Muscle of leg (tissue), 11 donors: ENCODE results near the gene ABLIM2. TPM values are rescaled to one million over a fixed set of nuclear protein-coding genes. Genes with fewer than 3 reads are reported as not detected.
A peak's percentile ranks its signal among the peaks of the same experiment; 100 is the strongest.

Experiments used
- DNase-seq: peaks from one replicate; pipeline ENCODE4 v3.0.0; 2013
- H3K27ac ChIP-seq: one replicate; pipeline ENCODE4 v1.5.1; 2013; ENCODE audit warnings: mild to moderate bottlenecking, low read length, control low read depth
- H3K27me3 ChIP-seq: one replicate; pipeline ENCODE4 v1.6.1; 2013; ENCODE audit warnings: low read length; ENCODE audit not compliant: control insufficient read depth, insufficient read depth
- H3K36me3 ChIP-seq: one replicate; pipeline ENCODE4 v1.6.1; 2013; ENCODE audit warnings: low read length; ENCODE audit not compliant: control insufficient read depth, insufficient read depth
- H3K4me1 ChIP-seq: one replicate; pipeline ENCODE4 v1.6.1; 2013; ENCODE audit warnings: low read length; ENCODE audit not compliant: control insufficient read depth, insufficient read depth
- H3K4me3 ChIP-seq: one replicate; pipeline ENCODE4 v1.5.1; 2013; ENCODE audit warnings: low read length, control low read depth
- H3K9me3 ChIP-seq: replicated peaks from 2 replicates; pipeline ENCODE4 v1.6.1; 2013; ENCODE audit warnings: low read depth, low read length; ENCODE audit not compliant: control insufficient read depth
- WGBS: methylation state at CpG from one replicate; pipeline ENCODE4 v1.1.5; 2013; ENCODE audit warnings: missing lambda C conversion rate; ENCODE audit not compliant: insufficient coverage; 5-methylcytosine and 5-hydroxymethylcytosine counted together
- polyA plus RNA-seq, 8 donors: library from polyadenylated mRNA; unstranded; fragments of 120-200 nt; gene quantifications; one replicate each; pipeline versions ENCODE4 v1.2.1 to v1.2.3, GENCODE V29; 2013; ENCODE audit warnings: inconsistent platforms in 1 of 8, low replicate concordance in 1 of 8; ENCODE audit not compliant: insufficient read length in 8 of 8, insufficient read depth in 1 of 8
- total RNA-seq: library from RNA; stranded (reverse); fragments of 120-200 nt; gene quantifications from one replicate; pipeline ENCODE4 v1.2.4, GENCODE V29; 2013

ABLIM2 gene
- total and polyA plus RNA-seq, 9 donors = 3.1 to 10.5 (median 5.7) TPM

GRCh38 chr4:8117278-8117682 is 41.3 kb downstream of the ABLIM2 start:
- H3K9me3 ChIP-seq = no peaks in the 10 kb centered on the region
- 84% methylated on average over 4 of the region's 4 CpGs for WGBS
- H3K4me3 ChIP-seq = no peak overlapping the region
- H3K36me3 ChIP-seq = no peaks in the 10 kb centered on the region
- H3K27me3 ChIP-seq = peaks cover 7% of the 10 kb centered on the region
- no peak for DNase-seq
- no peak overlapping the region for H3K27ac ChIP-seq
- H3K4me1 ChIP-seq = peaks cover 25% of the 10 kb centered on the region

DNA sequence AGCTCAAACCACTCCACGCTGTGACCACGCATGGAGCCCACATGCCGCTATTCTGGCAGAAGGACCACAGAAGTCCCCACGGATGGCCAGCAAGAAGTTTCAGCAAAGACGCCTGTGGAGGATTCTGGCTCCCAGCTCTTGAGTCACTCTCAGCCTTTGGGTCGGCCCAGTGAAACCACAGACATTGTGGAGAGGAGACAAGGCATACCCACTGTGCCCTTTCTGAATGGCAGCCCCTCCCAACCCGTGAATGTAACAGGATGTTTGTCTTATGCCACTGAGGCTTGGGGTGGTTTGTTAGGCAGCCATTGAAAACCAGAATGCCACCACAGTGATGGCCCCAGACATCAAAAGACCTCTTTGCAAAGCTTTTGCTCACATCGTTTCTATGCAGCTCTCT is 42.7 kb downstream of the ABLIM2 start:
- Histone ChIP-seq H3K4me3 (no peak overlapping the region), H3K27ac (no peak overlapping the region), H3K36me3 (no peaks in the 10 kb centered on the region), H3K9me3 (no peaks in the 10 kb centered on the region), H3K27me3 (peaks cover 12% of the 10 kb centered on the region), H3K4me1 (peaks cover 25% of the 10 kb centered on the region)
- 84% methylated on average over 4 of the region's 8 CpGs for WGBS
- no peak for DNase-seq

DNA sequence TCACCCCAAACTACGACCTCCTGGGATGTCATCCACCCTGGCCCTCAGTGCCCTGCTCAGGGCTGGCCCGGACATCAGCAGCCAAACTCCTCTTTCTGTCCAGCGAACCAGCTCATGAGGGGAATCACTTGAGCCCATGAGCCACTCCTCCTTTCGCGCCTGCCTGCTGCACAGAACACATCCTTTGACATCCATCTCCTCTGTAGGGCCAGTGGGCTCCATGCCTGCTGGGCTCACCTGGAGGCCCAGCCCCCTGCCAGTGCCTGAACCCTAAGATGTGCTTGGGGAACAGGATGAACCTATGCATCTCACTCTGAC is 43.5 kb downstream of the ABLIM2 start:
- peaks cover 25% of the 10 kb centered on the region for H3K4me1 ChIP-seq
- 85% methylated on average over 5 of the region's 5 CpGs for WGBS
- H3K27ac ChIP-seq = no peak overlapping the region

DNA sequence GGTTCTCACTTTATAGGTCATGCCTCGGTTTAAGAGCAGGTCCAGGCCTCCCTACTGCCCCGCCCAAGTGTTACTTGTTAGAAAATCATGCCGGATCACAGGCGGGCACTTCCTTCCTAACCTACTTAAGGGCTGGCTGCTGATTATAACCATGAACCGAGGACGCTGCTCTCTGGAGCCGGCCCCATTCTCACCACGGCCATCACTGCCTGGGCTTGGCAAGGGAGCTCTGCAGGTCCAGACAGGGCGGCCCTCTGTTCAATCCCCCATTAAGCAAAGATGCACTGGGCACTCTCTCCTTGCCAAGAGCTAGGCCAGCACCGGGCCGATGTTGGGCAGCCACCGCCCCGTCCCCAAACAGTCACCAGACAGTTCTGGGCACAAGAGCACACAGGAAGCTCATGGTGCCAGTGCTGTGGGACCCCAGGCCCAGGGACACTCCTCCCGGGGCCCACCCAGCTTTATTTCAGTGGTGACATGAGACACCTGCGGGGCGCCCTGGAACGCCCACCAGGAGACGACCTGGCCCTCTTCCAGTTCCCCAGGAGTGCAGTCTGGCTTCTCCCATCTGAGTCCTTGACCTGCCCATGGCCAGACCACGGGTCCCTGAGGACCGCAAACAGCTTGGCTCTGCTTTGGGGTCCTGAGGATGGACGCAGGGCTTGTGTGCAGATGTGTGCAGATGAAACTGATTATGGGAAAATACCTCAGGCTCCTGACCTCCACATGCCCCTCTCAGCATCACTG is 44.0 kb downstream of the ABLIM2 start:
- Histone ChIP-seq H3K4me3 (no peak overlapping the region), H3K9me3 (no peaks in the 10 kb centered on the region), H3K27ac (no peak overlapping the region), H3K36me3 (no peaks in the 10 kb centered on the region), H3K27me3 (peaks cover 20% of the 10 kb centered on the region), H3K4me1 (peaks cover 25% of the 10 kb centered on the region)
- DNase-seq = no peak
- 66% methylated on average over 19 of the region's 21 CpGs for WGBS

More for the DNA sequence above, 43.5 kb downstream of the ABLIM2 start:
- no peak for DNase-seq
- no peaks in the 10 kb centered on the region for H3K36me3 ChIP-seq
- no peak overlapping the region for H3K4me3 ChIP-seq
- no peaks in the 10 kb centered on the region for H3K9me3 ChIP-seq
- H3K27me3 ChIP-seq = peaks cover 16% of the 10 kb centered on the region

DNA sequence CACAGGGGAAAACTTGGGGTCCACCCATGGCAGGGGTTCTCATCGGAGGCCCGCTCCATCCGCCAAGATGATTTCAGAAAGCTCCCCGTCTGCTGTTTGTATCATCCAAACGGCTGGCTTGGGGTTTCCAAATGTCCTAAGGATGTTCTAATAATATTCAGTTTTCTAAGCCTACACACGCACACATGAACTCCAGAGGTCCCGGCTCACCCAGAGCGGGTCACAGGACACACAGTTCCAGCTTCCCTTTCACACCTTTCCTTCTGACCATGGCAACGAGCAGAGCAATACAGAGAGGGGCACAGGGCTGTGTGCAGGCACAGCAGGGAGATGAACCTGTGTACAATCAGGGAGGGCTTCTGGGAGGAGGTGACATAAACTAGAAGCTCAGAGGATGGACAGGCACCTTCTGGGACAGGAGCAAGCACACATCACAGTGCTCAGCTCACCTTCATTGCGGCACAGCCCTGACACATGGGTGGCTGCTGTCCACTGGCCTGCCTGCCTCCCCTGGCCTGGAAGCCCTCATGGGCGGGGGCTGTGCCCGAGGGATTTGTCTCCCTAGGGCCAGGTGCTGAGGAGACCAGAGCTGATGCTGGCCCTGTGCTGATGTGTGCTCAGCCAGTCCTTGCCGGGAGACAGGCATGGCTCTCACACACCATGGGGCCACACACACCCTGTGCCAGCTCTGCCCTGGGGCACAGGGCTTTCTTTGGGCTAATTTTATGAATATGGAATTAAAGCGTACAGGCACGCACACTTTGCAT is 44.8 kb downstream of the ABLIM2 start:
- H3K27ac ChIP-seq = peak overlapping the region; percentile 37
- H3K9me3 ChIP-seq = no peaks in the 10 kb centered on the region
- H3K4me1 ChIP-seq = peaks cover 25% of the 10 kb centered on the region
- WGBS = 78% methylated on average over 6 of the region's 15 CpGs
- no peak overlapping the region for H3K4me3 ChIP-seq
- H3K27me3 ChIP-seq = peaks cover 19% of the 10 kb centered on the region
- H3K36me3 ChIP-seq = no peaks in the 10 kb centered on the region
- no peak for DNase-seq

- Histone ChIP-seq H3K9me3 (peaks cover 3% of the 10 kb centered on the region), H3K4me3 (no peak overlapping the region), H3K27ac (no peak overlapping the region), H3K27me3 (peaks cover 22% of the 10 kb centered on the region), H3K36me3 (no peaks in the 10 kb centered on the region), H3K4me1 (peaks cover 17% of the 10 kb centered on the region)
- WGBS = 69% methylated on average over 7 of the region's 10 CpGs
- no peak for DNase-seq
These were observed 45.9 kb downstream of the ABLIM2 start for GRCh38 chr4:8112672-8113071.

DNA sequence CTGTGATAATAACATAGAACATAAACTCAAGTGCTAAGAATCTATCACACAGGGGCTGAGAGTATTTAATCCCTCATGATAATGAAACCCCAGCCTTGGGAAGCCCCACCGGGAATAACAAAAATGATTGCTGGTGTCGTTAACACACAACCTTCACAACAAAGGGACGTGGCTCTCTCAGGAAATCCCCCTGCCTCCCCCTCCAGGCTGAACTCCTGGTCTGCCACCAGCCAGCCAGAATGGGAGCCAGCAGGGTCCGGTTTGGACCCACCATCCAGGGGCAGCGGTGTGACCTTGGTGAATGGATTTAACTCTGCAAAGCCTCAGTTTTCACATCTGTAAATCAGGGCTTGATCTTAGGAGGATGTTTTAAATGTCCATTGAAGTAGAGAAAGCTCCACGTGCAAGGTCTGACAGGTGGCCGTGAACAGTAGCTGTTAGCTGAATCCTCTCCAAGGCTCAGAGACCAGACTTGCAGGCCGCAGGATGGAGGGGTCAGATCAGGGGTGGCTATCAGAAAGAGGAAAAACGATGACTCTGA is 46.5 kb downstream of the ABLIM2 start:
- Histone ChIP-seq H3K27me3 (peaks cover 25% of the 10 kb centered on the region), H3K27ac (no peak overlapping the region), H3K4me3 (no peak overlapping the region), H3K9me3 (peaks cover 4% of the 10 kb centered on the region), H3K36me3 (no peaks in the 10 kb centered on the region), H3K4me1 (peaks cover 11% of the 10 kb centered on the region)
- WGBS = 48% methylated on average over 8 of the region's 9 CpGs
- no peak for DNase-seq

DNA sequence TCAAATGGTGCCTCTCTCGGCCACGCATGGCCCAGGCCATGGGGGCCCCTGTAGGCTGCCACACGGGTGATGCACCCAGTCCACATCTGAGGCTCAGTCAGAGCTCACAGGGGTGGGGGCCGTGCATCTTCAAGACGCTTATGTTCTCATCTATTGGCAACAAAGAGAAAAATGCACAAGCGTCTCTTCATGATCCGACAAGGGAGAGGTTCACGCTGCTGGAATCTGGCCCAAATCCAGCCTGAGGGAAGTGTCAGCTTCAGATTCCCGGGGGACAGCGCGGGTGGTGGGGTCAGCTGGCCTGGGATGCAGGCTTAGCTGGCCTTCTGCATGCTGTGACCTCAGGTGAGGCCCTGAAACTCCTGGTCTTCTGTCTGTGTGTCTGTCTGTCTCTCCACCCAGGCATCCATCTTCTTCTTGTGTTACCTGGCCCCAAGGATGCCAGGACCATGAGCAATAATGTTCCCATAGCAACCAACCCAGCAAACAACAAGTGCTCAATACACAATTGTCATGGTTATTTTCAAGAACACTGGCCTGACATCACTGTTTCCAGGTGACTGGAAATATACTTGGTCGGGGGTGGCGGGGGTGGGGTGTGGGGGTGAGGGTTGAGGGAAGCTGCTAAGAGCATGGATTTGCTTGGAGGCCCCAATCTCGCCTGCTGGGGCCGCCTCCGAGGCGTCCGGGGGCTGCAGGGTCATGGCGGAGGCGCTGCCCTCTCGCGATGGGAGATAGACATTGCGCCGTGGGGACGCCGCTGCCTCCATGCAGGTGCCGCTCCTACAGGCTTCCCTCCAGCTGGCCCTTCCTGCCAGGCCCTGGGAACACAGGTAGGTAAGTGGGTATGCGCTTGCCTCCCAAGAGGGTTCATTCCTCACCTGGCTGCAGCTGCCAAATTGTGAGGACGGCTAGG is 48.3 kb downstream of the ABLIM2 start:
- H3K36me3 ChIP-seq = no peaks in the 10 kb centered on the region
- peak; percentile 35 for DNase-seq
- peaks cover 34% of the 10 kb centered on the region for H3K27me3 ChIP-seq
- no peak overlapping the region for H3K27ac ChIP-seq
- peaks cover 10% of the 10 kb centered on the region for H3K4me1 ChIP-seq
- 33% methylated on average over 22 of the region's 29 CpGs for WGBS
- H3K9me3 ChIP-seq = peaks cover 7% of the 10 kb centered on the region
- H3K4me3 ChIP-seq = no peak overlapping the region

DNA sequence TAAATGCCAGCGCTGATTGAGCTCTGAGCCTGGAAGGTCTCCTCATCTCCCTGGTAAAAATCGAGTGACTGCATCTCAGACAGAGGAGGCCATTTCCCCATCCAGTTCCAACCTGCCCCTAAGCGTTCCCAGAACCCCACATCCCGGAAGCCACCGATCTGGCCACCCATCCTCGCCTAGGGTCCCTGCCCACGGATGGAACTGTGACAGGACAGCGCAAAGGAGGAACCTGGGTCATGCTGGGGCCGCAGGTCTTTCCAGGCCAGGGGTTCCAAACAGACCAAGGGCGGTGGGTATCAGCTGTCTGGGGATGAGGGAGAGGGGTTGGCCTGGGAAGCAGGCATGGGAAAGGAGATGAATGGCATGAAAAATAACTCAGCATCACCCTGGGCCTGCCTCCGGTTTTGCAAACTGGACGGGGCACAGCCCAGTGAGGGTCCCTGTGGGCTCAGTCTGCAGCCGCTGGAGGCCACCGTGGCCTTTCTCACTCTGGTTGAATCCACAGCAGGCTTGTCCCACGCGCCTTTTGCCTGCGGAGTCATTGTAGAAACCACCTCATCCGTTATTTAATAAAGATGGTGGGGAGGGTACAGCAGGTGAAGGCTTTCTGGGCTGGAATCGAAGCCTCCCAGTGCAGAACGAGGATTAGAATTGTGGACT is 49.1 kb downstream of the ABLIM2 start:
- Histone ChIP-seq H3K36me3 (no peaks in the 10 kb centered on the region), H3K27me3 (peaks cover 42% of the 10 kb centered on the region), H3K4me1 (peaks cover 10% of the 10 kb centered on the region), H3K4me3 (no peak overlapping the region), H3K27ac (no peak overlapping the region), H3K9me3 (peaks cover 7% of the 10 kb centered on the region)
- WGBS = 89% methylated on average over 16 of the region's 20 CpGs
- no peak for DNase-seq
